ENCODE results near the gene ITGBL1. TPM values are rescaled to one million over a fixed set of nuclear protein-coding genes. Genes with fewer than 3 reads are reported as not detected.

ITGBL1 gene
- total and polyA plus RNA-seq, 2 experiments from 2014 or later, result 0.29 TPM; not detected in 1

DNA sequence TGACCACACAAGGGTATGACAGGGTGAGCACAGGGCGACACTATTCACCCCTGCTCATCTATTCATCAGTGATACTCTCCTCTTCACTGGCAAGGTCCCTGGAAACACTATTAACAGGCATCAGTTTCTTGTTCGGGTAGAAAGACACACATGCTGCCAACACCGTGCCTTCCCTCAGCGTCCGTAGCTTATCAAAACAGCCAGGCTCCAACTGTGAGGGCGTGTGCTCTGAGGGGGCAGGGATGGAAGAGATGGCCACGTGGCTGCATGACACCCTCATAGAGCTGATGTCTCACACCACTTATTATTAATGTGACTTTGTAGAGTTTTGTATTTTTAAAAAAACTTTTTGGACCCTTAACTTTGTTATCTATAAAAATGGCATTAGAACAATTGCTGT, 160.3 kb downstream of the ITGBL1 start (continued):
- TF ChIP-seq, protein P1, sequence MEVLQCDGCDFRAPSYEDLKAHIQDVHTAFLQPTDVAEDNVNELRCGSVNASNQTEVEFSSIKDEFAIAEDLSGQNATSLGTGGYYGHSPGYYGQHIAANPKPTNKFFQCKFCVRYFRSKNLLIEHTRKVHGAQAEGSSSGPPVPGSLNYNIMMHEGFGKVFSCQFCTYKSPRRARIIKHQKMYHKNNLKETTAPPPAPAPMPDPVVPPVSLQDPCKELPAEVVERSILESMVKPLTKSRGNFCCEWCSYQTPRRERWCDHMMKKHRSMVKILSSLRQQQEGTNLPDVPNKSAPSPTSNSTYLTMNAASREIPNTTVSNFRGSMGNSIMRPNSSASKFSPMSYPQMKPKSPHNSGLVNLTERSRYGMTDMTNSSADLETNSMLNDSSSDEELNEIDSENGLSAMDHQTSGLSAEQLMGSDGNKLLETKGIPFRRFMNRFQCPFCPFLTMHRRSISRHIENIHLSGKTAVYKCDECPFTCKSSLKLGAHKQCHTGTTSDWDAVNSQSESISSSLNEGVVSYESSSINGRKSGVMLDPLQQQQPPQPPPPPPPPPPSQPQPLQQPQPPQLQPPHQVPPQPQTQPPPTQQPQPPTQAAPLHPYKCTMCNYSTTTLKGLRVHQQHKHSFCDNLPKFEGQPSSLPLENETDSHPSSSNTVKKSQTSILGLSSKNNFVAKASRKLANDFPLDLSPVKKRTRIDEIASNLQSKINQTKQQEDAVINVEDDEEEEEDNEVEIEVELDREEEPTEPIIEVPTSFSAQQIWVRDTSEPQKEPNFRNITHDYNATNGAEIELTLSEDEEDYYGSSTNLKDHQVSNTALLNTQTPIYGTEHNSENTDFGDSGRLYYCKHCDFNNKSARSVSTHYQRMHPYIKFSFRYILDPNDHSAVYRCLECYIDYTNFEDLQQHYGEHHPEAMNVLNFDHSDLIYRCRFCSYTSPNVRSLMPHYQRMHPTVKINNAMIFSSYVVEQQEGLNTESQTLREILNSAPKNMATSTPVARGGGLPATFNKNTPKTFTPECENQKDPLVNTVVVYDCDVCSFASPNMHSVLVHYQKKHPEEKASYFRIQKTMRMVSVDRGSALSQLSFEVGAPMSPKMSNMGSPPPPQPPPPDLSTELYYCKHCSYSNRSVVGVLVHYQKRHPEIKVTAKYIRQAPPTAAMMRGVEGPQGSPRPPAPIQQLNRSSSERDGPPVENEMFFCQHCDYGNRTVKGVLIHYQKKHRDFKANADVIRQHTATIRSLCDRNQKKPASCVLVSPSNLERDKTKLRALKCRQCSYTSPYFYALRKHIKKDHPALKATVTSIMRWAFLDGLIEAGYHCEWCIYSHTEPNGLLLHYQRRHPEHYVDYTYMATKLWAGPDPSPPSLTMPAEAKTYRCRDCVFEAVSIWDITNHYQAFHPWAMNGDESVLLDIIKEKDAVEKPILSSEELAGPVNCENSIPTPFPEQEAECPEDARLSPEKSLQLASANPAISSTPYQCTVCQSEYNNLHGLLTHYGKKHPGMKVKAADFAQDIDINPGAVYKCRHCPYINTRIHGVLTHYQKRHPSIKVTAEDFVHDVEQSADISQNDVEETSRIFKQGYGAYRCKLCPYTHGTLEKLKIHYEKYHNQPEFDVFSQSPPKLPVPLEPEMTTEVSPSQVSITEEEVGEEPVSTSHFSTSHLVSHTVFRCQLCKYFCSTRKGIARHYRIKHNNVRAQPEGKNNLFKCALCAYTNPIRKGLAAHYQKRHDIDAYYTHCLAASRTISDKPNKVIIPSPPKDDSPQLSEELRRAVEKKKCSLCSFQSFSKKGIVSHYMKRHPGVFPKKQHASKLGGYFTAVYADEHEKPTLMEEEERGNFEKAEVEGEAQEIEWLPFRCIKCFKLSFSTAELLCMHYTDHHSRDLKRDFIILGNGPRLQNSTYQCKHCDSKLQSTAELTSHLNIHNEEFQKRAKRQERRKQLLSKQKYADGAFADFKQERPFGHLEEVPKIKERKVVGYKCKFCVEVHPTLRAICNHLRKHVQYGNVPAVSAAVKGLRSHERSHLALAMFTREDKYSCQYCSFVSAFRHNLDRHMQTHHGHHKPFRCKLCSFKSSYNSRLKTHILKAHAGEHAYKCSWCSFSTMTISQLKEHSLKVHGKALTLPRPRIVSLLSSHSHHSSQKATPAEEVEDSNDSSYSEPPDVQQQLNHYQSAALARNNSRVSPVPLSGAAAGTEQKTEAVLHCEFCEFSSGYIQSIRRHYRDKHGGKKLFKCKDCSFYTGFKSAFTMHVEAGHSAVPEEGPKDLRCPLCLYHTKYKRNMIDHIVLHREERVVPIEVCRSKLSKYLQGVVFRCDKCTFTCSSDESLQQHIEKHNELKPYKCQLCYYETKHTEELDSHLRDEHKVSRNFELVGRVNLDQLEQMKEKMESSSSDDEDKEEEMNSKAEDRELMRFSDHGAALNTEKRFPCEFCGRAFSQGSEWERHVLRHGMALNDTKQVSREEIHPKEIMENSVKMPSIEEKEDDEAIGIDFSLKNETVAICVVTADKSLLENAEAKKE (CRISPR knock-in tag; IDR thresholded peaks at IDR 0.05), result no peak
- TF ChIP-seq ZNF114 (CRISPR knock-in tag; IDR thresholded peaks at IDR 0.05), result no peak
- no peak for TF ChIP-seq CREB1 (CRISPR knock-in tag; IDR thresholded peaks at IDR 0.05; ENCODE audit: low read depth)
- no peak for TF ChIP-seq REST (IDR thresholded peaks at IDR 0.05; ENCODE audit: unreplicated experiment)

DNA sequence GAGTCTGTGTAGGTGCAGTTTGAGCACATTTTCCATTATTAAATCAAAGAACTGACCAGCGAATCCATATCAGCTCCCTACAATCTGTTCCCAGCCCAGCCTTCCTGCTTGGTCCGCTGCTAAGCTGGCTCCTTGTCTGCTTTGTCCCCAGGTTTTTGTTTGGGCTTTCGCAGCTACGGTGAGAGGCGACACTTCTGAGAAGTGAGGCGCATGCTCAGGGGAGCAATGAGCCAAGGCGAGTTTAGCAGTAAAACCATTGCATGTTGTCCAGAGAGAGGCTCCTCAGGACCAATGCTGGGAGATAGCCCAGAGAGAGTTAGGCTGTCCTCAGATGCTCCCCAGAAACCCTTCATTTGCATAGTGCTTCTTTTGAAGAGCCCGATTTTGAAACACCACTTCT, 162.0 kb downstream of the ITGBL1 start:
- H3K27me3 Mint-ChIP-seq (ENCODE audit: insufficient read depth, low read depth, poor library complexity), result peaks cover 2% of the 10 kb centered on the region
- peak; percentile 47 for ATAC-seq
- TF ChIP-seq ZNF331 (CRISPR knock-in tag; IDR thresholded peaks at IDR 0.05; ENCODE audit: low read depth) (no peak), REST (IDR thresholded peaks at IDR 0.05; ENCODE audit: unreplicated experiment) (no peak), EZH2phosphoT487 (IDR thresholded peaks at IDR 0.05; ENCODE audit: unreplicated experiment) (no peak)

More for the DNA sequence above, 162.0 kb downstream of the ITGBL1 start:
- Histone ChIP-seq H3K9me2 (ENCODE audit: insufficient read depth) (no peaks in the 10 kb centered on the region; the same call in 1 of the 2 replicates), H3K27ac (ENCODE audit: low read depth) (no peak overlapping the region), H2AFZ (0 out of 2 replicates have a peak overlapping the region, but pooled peaks have one; percentile 47), H3K4me1 (ENCODE audit: insufficient read depth) (no peaks in the 10 kb centered on the region), H3K4me3 (no peak overlapping the region), H3F3A (replicated peaks; ENCODE audit: low read depth) (no peaks in the 10 kb centered on the region), H3K36me3 (ENCODE audit: insufficient read depth) (no peaks in the 10 kb centered on the region), H4K20me1 (replicated peaks; ENCODE audit: insufficient read depth) (no peaks in the 10 kb centered on the region), H3K4me2 (no peak overlapping the region), H3K27me3 (ENCODE audit: insufficient read depth) (no peaks in the 10 kb centered on the region), H3K79me2 (replicated peaks; ENCODE audit: insufficient read depth) (no peaks in the 10 kb centered on the region)
- DNase-seq (ENCODE audit: low spot score), result no peak
- H3K4me3 Mint-ChIP-seq, result no peak overlapping the region
- H3K9me3 Mint-ChIP-seq, result no peaks in the 10 kb centered on the region
- H3K27ac Mint-ChIP-seq, result no peak overlapping the region
- no peaks in the 10 kb centered on the region for H3K4me1 Mint-ChIP-seq
- no peaks in the 10 kb centered on the region for H3K36me3 Mint-ChIP-seq (ENCODE audit: low read depth)

All from GM23338 (cell line).